Naive thymus-derived CD4-positive, alpha-beta T cell (primary cell): ENCODE measurements around the gene ZNF594. TPM values are rescaled to one million over a fixed set of nuclear protein-coding genes. Genes with fewer than 3 reads are reported as not detected.
A peak's percentile ranks its signal among the peaks of the same experiment; 100 is the strongest.
"Not testable (repeated sequence)": the region's sequence is repeated elsewhere in the genome, so short reads cannot be mapped to it uniquely, and the experiment has no call there.

ENCODE experiments used
- ATAC-seq: fragments of 150-1000 bp; cut with Tn5 transposase; 2 replicates; pipeline ENCODE4 v1.10.0; 2021; ENCODE audit warnings: mild to moderate bottlenecking, moderate library complexity
- CTCF ChIA-PET: fragments of 350-600 bp; sonication (Branson Sonifier 250); formaldehyde crosslinking; loops from one replicate; lab custom pipeline; 2021; ENCODE audit warnings: antibody characterized with exemption; lab: Charles Lee
- POLR2A ChIA-PET: fragments of 350-600 bp; sonication (Branson Sonifier 250); formaldehyde crosslinking; loops from one replicate; lab custom pipeline; 2021; ENCODE audit warnings: antibody characterized with exemption, inconsistent platforms; lab: Charles Lee
- DNase-seq, 9 donors: peaks; one replicate each; pipeline versions ENCODE4 v3.0.0 to v3.0.0-alpha.2; 2020 to 2022; ENCODE audit warnings: mixed read lengths in 1 of 9
- H3K27ac ChIP-seq: one replicate; pipeline ENCODE4 v1.7.0; 2013; ENCODE audit warnings: mild to moderate bottlenecking, low read depth, low read length, moderate library complexity
- H3K27me3 ChIP-seq, 2 donors: one replicate each; pipeline ENCODE4 v1.7.0; 2013; ENCODE audit warnings: low read length in 2 of 2, mild to moderate bottlenecking in 2 of 2, moderate library complexity in 2 of 2; ENCODE audit not compliant: control insufficient read depth in 2 of 2, insufficient read depth in 2 of 2
- H3K36me3 ChIP-seq, 3 experiments: 1 replicate in 2 of 3; 2 replicates in 1 of 3; pipeline ENCODE4 v1.7.0; 2013; ENCODE audit warnings: low read length in 3 of 3, mild to moderate bottlenecking in 3 of 3, moderate library complexity in 1 of 3; ENCODE audit not compliant: insufficient read depth in 3 of 3, control insufficient read depth in 2 of 3
- H3K4me1 ChIP-seq, 2 donors: one replicate each; pipeline ENCODE4 v1.7.0; 2013; ENCODE audit warnings: low read length in 2 of 2, mild to moderate bottlenecking in 2 of 2, moderate library complexity in 1 of 2; ENCODE audit not compliant: control insufficient read depth in 2 of 2, insufficient read depth in 2 of 2
- H3K4me3 ChIP-seq: 2 replicates; pipeline ENCODE4 v1.7.0; 2013; ENCODE audit warnings: mild to moderate bottlenecking, low read length
- H3K9me3 ChIP-seq, 3 experiments: 1 replicate in 2 of 3; 2 replicates in 1 of 3; pipeline ENCODE4 v1.7.0; 2013; ENCODE audit warnings: low read length in 3 of 3; ENCODE audit not compliant: control insufficient read depth in 2 of 3
- H3K27ac Mint-ChIP-seq, 9 donors: one replicate each; pipeline ENCODE4 v1.8.0; 2020 to 2022; ENCODE audit warnings: mixed read lengths in 9 of 9, mild to moderate bottlenecking in 8 of 9, moderate library complexity in 5 of 9, inconsistent platforms in 2 of 9
- H3K27me3 Mint-ChIP-seq, 5 donors: one replicate each; pipeline ENCODE4 v1.8.0; 2021 to 2022; ENCODE audit warnings: mixed read lengths in 5 of 5, mild to moderate bottlenecking in 1 of 5
- H3K36me3 Mint-ChIP-seq, 5 donors: one replicate each; pipeline ENCODE4 v1.8.0; 2020 to 2022; ENCODE audit warnings: mixed read lengths in 5 of 5, mild to moderate bottlenecking in 3 of 5, inconsistent platforms in 1 of 5
- H3K4me1 Mint-ChIP-seq, 7 donors: one replicate each; pipeline ENCODE4 v1.8.0; 2020 to 2022; ENCODE audit warnings: mixed read lengths in 7 of 7, mild to moderate bottlenecking in 3 of 7, inconsistent platforms in 1 of 7
- H3K4me3 Mint-ChIP-seq, 10 donors: one replicate each; pipeline ENCODE4 v1.8.0; 2020 to 2022; ENCODE audit warnings: mild to moderate bottlenecking in 10 of 10, mixed read lengths in 10 of 10, moderate library complexity in 6 of 10, inconsistent platforms in 2 of 10
- H3K9me3 Mint-ChIP-seq, 11 donors: one replicate each; pipeline ENCODE4 v1.8.0; 2020 to 2022; ENCODE audit warnings: mixed read lengths in 11 of 11, mild to moderate bottlenecking in 4 of 11, inconsistent platforms in 1 of 11, moderate library complexity in 1 of 11
- intact Hi-C, 2 donors: fragments of 100-400 bp; cut with micrococcal nuclease; formaldehyde crosslinking; loops; one replicate each; pipeline ENCODE4 v1.15.1; 2023
- polyA plus RNA-seq, 2 donors: library from polyadenylated mRNA; unstranded; fragments of 300-500 nt; fragmentation: Illumina TruSeq; gene quantifications; one replicate each; pipeline ENCODE4 v1.2.3, GENCODE V29; 2021
- total RNA-seq, 6 experiments: library from RNA in 5 of 6; stranded (reverse) in 5 of 6; gene quantifications; 1 replicate in 5 of 6; 2 replicates in 1 of 6; pipeline ENCODE4 v1.2.3 and lab custom pipeline; 2021 to 2026

Gene ZNF594
- total and polyA plus RNA-seq, 7 experiments from 2014 or later: 2.6 to 35.7 (median 6.0) TPM

GRCh38 chr17:5175027-5175426 lies 16.6 kb downstream of the ZNF594 start:
- H3K27ac Mint-ChIP-seq, H3K4me3 Mint-ChIP-seq, ATAC-seq, H3K4me3 ChIP-seq, H3K27me3 ChIP-seq, POLR2A ChIA-PET, H3K4me1 ChIP-seq, H3K27ac ChIP-seq, DNase-seq, CTCF ChIA-PET, intact Hi-C loops, H3K4me1 Mint-ChIP-seq, H3K27me3 Mint-ChIP-seq: not testable (repeated sequence)
- Histone ChIP-seq H3K9me3 (peaks cover 5 to 40% (median 11%) of the 10 kb centered on the region in 3 experiments), H3K36me3 (peaks cover 0 to 17% (median 0%) of the 10 kb centered on the region in 3 experiments)
- peaks cover 3 to 88% (median 42%) of the 10 kb centered on the region in 11 donors for H3K9me3 Mint-ChIP-seq
- H3K36me3 Mint-ChIP-seq: peaks cover 5 to 31% (median 26%) of the 10 kb centered on the region in 5 donors

- POLR2A ChIA-PET, H3K4me1 ChIP-seq, CTCF ChIA-PET, H3K36me3 ChIP-seq, H3K4me1 Mint-ChIP-seq, H3K9me3 ChIP-seq, H3K4me3 ChIP-seq, H3K27ac Mint-ChIP-seq, ATAC-seq, DNase-seq, H3K27ac ChIP-seq, H3K9me3 Mint-ChIP-seq, intact Hi-C loops, H3K27me3 ChIP-seq, H3K4me3 Mint-ChIP-seq, H3K36me3 Mint-ChIP-seq: not testable (repeated sequence)
- H3K27me3 Mint-ChIP-seq: peaks cover 4 to 24% (median 8%) of the 10 kb centered on the region in 5 donors
Measured at GRCh38 chr17:5165791-5166564, 25.7 kb downstream of the ZNF594 start.

- peak; percentile 44 for ATAC-seq
- H3K27me3 ChIP-seq: no peaks in the 10 kb centered on the region
- Mint-ChIP-seq H3K9me3 (peaks cover 0 to 5% (median 0%) of the 10 kb centered on the region in 11 donors), H3K36me3 (no peaks in the 10 kb centered on the region), H3K4me3 (no peak overlapping the region), H3K27ac (no peak overlapping the region), H3K4me1 (no peaks in the 10 kb centered on the region), H3K27me3 (peaks cover 4 to 25% (median 9%) of the 10 kb centered on the region in 5 donors)
- H3K4me3 ChIP-seq: no peak overlapping the region
- ChIA-PET POLR2A (no interaction called here), CTCF (no interaction called here)
- intact Hi-C loops: no loop called here
- no peaks in the 10 kb centered on the region for H3K36me3 ChIP-seq
- H3K4me1 ChIP-seq: no peaks in the 10 kb centered on the region
- H3K9me3 ChIP-seq: no peaks in the 10 kb centered on the region
- DNase-seq: no peak
- no peak overlapping the region for H3K27ac ChIP-seq
Measured at GRCh38 chr17:5164436-5164835, 27.2 kb downstream of the ZNF594 start.

GRCh38 chr17:5161793-5162192 lies 29.9 kb downstream of the ZNF594 start:
- H3K4me1 ChIP-seq, H3K36me3 Mint-ChIP-seq, H3K36me3 ChIP-seq, H3K27ac Mint-ChIP-seq, H3K27ac ChIP-seq, H3K4me3 ChIP-seq, H3K27me3 ChIP-seq, ATAC-seq, POLR2A ChIA-PET, H3K9me3 Mint-ChIP-seq, H3K9me3 ChIP-seq, H3K4me3 Mint-ChIP-seq, intact Hi-C loops, DNase-seq, H3K4me1 Mint-ChIP-seq, CTCF ChIA-PET: not testable (repeated sequence)
- H3K27me3 Mint-ChIP-seq: peaks cover 16 to 38% (median 24%) of the 10 kb centered on the region in 5 donors

GRCh38 chr17:5160702-5161101 lies 31.0 kb downstream of the ZNF594 start:
- H3K9me3 Mint-ChIP-seq, H3K27ac ChIP-seq, DNase-seq, H3K4me1 ChIP-seq, H3K4me3 Mint-ChIP-seq, H3K9me3 ChIP-seq, ATAC-seq, H3K27me3 ChIP-seq, H3K4me3 ChIP-seq, H3K4me1 Mint-ChIP-seq, intact Hi-C loops, H3K36me3 Mint-ChIP-seq, H3K27ac Mint-ChIP-seq, POLR2A ChIA-PET, H3K36me3 ChIP-seq: not testable (repeated sequence)
- peaks cover 15 to 35% (median 24%) of the 10 kb centered on the region in 5 donors for H3K27me3 Mint-ChIP-seq
- CTCF ChIA-PET: interaction anchor here (0.6 kb wide), 1 partner anchor 593 kb away, joined by 4 read pairs; no protein-coding TSS in a partner anchor

GRCh38 chr17:5146122-5146521 lies 45.5 kb downstream of the ZNF594 start:
- H3K9me3 Mint-ChIP-seq, H3K36me3 ChIP-seq, POLR2A ChIA-PET, H3K36me3 Mint-ChIP-seq, H3K4me1 Mint-ChIP-seq, H3K27ac ChIP-seq, H3K9me3 ChIP-seq, H3K4me3 Mint-ChIP-seq, ATAC-seq, DNase-seq, H3K27ac Mint-ChIP-seq, CTCF ChIA-PET, H3K4me3 ChIP-seq, intact Hi-C loops, H3K27me3 ChIP-seq, H3K4me1 ChIP-seq: not testable (repeated sequence)
- H3K27me3 Mint-ChIP-seq: peaks cover 5 to 25% (median 15%) of the 10 kb centered on the region in 5 donors

GRCh38 chr17:5142877-5143276 lies 48.8 kb downstream of the ZNF594 start:
- intact Hi-C loops, H3K36me3 Mint-ChIP-seq, H3K4me1 ChIP-seq, H3K4me3 Mint-ChIP-seq, DNase-seq, POLR2A ChIA-PET, CTCF ChIA-PET, H3K27ac Mint-ChIP-seq, H3K27ac ChIP-seq, H3K4me1 Mint-ChIP-seq, ATAC-seq, H3K27me3 ChIP-seq, H3K9me3 ChIP-seq, H3K9me3 Mint-ChIP-seq, H3K36me3 ChIP-seq, H3K4me3 ChIP-seq: not testable (repeated sequence)
- H3K27me3 Mint-ChIP-seq: peaks cover 5 to 23% (median 6%) of the 10 kb centered on the region in 5 donors
